HEK293 (cell line): Measurements from ENCODE around the gene RPL10.

Experiments used
- GLIS1 ChIP-seq: fragments of 450-650 bp; formaldehyde crosslinking; IDR thresholded peaks from 2 replicates; pipeline ENCODE4 v1.5.1; 2016; ENCODE audit warnings: missing biosample characterization, missing genetic modification characterization
- IKZF3 ChIP-seq: fragments of 450-650 bp; IDR thresholded peaks from 2 replicates; pipeline ENCODE4 v1.5.0; 2018; ENCODE audit warnings: missing biosample characterization, mild to moderate bottlenecking, missing genetic modification characterization, moderate library complexity
- KLF17 ChIP-seq: fragments of 450-650 bp; formaldehyde crosslinking; IDR thresholded peaks from 2 replicates; pipeline ENCODE4 v1.5.1; 2016; ENCODE audit warnings: missing biosample characterization, missing genetic modification characterization
- PRDM2 ChIP-seq: fragments of 450-650 bp; formaldehyde crosslinking; IDR thresholded peaks from 2 replicates; pipeline ENCODE4 v1.5.1; 2016; ENCODE audit warnings: missing biosample characterization, missing genetic modification characterization, borderline replicate concordance
- SETDB1 ChIP-seq: IDR thresholded peaks from one replicate; pipeline ENCODE4 v1.6.1; 2017; ENCODE audit warnings: mild to moderate bottlenecking, low read length, moderate library complexity, mixed read lengths; ENCODE audit not compliant: insufficient read length
- TCF7L2 ChIP-seq: IDR thresholded peaks from 2 replicates; pipeline ENCODE4 v1.6.1; 2011; ENCODE audit warnings: low read depth, mild to moderate bottlenecking, inconsistent platforms, low read length, moderate library complexity, borderline replicate concordance
- TRIM28 ChIP-seq: IDR thresholded peaks from 2 replicates; pipeline ENCODE4 v1.6.1; 2011; ENCODE audit warnings: low read length, control low read depth, borderline replicate concordance
- TSHZ1 ChIP-seq: fragments of 450-650 bp; formaldehyde crosslinking; IDR thresholded peaks from 2 replicates; pipeline ENCODE4 v1.5.1; 2016; ENCODE audit warnings: missing biosample characterization, missing genetic modification characterization, borderline replicate concordance
- YY2 ChIP-seq: fragments of 450-650 bp; formaldehyde crosslinking; IDR thresholded peaks from 2 replicates; pipeline ENCODE4 v1.5.1; 2016; ENCODE audit warnings: missing biosample characterization, missing genetic modification characterization
- ZBTB1 ChIP-seq: fragments of 450-650 bp; formaldehyde crosslinking; IDR thresholded peaks from 2 replicates; pipeline ENCODE4 v1.5.1; 2016; ENCODE audit warnings: missing biosample characterization, missing genetic modification characterization
- ZBTB20 ChIP-seq: fragments of 450-650 bp; formaldehyde crosslinking; IDR thresholded peaks from 2 replicates; pipeline ENCODE4 v1.5.1; 2016; ENCODE audit warnings: missing biosample characterization, missing genetic modification characterization
- ZFP37 ChIP-seq: fragments of 450-650 bp; formaldehyde crosslinking; IDR thresholded peaks from 2 replicates; pipeline ENCODE4 v1.5.1; 2016; ENCODE audit warnings: missing biosample characterization, missing genetic modification characterization
- ZNF121 ChIP-seq: fragments of 450-650 bp; formaldehyde crosslinking; IDR thresholded peaks from 2 replicates; pipeline ENCODE4 v1.5.1; 2016; ENCODE audit warnings: missing biosample characterization, missing genetic modification characterization
- ZNF132 ChIP-seq: fragments of 450-650 bp; formaldehyde crosslinking; IDR thresholded peaks from 2 replicates; pipeline ENCODE4 v1.5.1; 2017; ENCODE audit warnings: missing biosample characterization, missing genetic modification characterization, borderline replicate concordance
- ZNF23 ChIP-seq: fragments of 450-650 bp; formaldehyde crosslinking; IDR thresholded peaks from 2 replicates; pipeline ENCODE4 v1.5.1; 2016; ENCODE audit warnings: missing biosample characterization, missing genetic modification characterization, borderline replicate concordance
- ZNF239 ChIP-seq: fragments of 450-650 bp; formaldehyde crosslinking; IDR thresholded peaks from 2 replicates; pipeline ENCODE4 v1.5.1; 2016; ENCODE audit warnings: missing biosample characterization, missing genetic modification characterization
- ZNF274 ChIP-seq, 2 experiments: fragments of 200-500 bp in 1 of 2; fragments of 450-650 bp in 1 of 2; sonication (Bioruptor generic) in 1 of 2; formaldehyde crosslinking in 1 of 2; IDR thresholded peaks; 2 replicates each; pipeline versions ENCODE4 v1.5.1 to v1.6.1; 2014 to 2016; ENCODE audit warnings: borderline replicate concordance in 1 of 2, inconsistent platforms in 1 of 2, low read length in 1 of 2, missing biosample characterization in 1 of 2, missing genetic modification characterization in 1 of 2
- ZNF311 ChIP-seq: fragments of 450-650 bp; formaldehyde crosslinking; IDR thresholded peaks from 2 replicates; pipeline ENCODE4 v1.5.1; 2017; ENCODE audit warnings: missing biosample characterization, missing genetic modification characterization, borderline replicate concordance
- ZNF324 ChIP-seq: fragments of 450-650 bp; formaldehyde crosslinking; IDR thresholded peaks from 2 replicates; pipeline ENCODE4 v1.5.1; 2016; ENCODE audit warnings: missing biosample characterization, missing genetic modification characterization
- ZNF335 ChIP-seq: fragments of 450-650 bp; formaldehyde crosslinking; conservative IDR thresholded peaks from 2 replicates; pipeline ENCODE4 v1.5.1; 2016; ENCODE audit warnings: missing biosample characterization, missing genetic modification characterization
- ZNF362 ChIP-seq: fragments of 450-650 bp; formaldehyde crosslinking; IDR thresholded peaks from 2 replicates; pipeline ENCODE4 v1.5.1; 2016; ENCODE audit warnings: missing biosample characterization, missing genetic modification characterization
- ZNF555 ChIP-seq: fragments of 450-650 bp; formaldehyde crosslinking; conservative IDR thresholded peaks from 2 replicates; pipeline ENCODE4 v1.5.1; 2017; ENCODE audit warnings: missing biosample characterization, mild to moderate bottlenecking, missing genetic modification characterization, inconsistent platforms
- ZNF626 ChIP-seq: fragments of 450-650 bp; sonication (Bioruptor Pico); formaldehyde crosslinking; IDR thresholded peaks from 2 replicates; pipeline ENCODE4 v1.5.1; 2018; ENCODE audit warnings: missing biosample characterization, missing genetic modification characterization, inconsistent platforms
- ZNF629 ChIP-seq: fragments of 450-650 bp; formaldehyde crosslinking; IDR thresholded peaks from 2 replicates; pipeline ENCODE4 v1.5.1; 2017; ENCODE audit warnings: missing biosample characterization, missing genetic modification characterization
- ZNF660 ChIP-seq: fragments of 450-650 bp; IDR thresholded peaks from 2 replicates; pipeline ENCODE4 v1.5.1; 2018; ENCODE audit warnings: missing biosample characterization, mild to moderate bottlenecking, missing genetic modification characterization
- ZNF837 ChIP-seq: fragments of 450-650 bp; formaldehyde crosslinking; IDR thresholded peaks from 2 replicates; pipeline ENCODE4 v1.5.1; 2016; ENCODE audit warnings: missing biosample characterization, missing genetic modification characterization

Gene RPL10

GRCh38 chrX:154436983-154437752 lies 39.0 kb downstream of the RPL10 start, which contains the start of gene GDI1 (continued):
- no peak for TF ChIP-seq PRDM2 (tag by site-specific recombination)
- no peak for TF ChIP-seq IKZF3 (tag by site-specific recombination)
- TF ChIP-seq ZNF335 = peak; percentile 69
- no peak for TF ChIP-seq ZNF274 (IDR thresholded peaks at IDR 0.05; ENCODE audit: low read length)
- TF ChIP-seq ZNF274 (tag by site-specific recombination; IDR thresholded peaks at IDR 0.05; ENCODE audit: borderline replicate concordance) = no peak
- no peak for TF ChIP-seq ZNF629 (tag by site-specific recombination)
- peak; percentile 11; the same call in 1 of the 2 replicates for TF ChIP-seq ZBTB20 (tag by site-specific recombination)
- no peak for TF ChIP-seq ZNF324 (tag by site-specific recombination)
- peak; percentile 26; the same call in 1 of the 2 replicates for TF ChIP-seq GLIS1 (tag by site-specific recombination)
- no peak for TF ChIP-seq ZNF132 (tag by site-specific recombination)
- no peak for TF ChIP-seq TCF7L2
- no peak for TF ChIP-seq TRIM28
- no peak for TF ChIP-seq ZBTB1 (tag by site-specific recombination)
- TF ChIP-seq ZNF555 = no peak
- no peak for TF ChIP-seq ZNF121 (tag by site-specific recombination)
- TF ChIP-seq SETDB1 = no peak
- TF ChIP-seq ZFP37 (tag by site-specific recombination) = no peak
- no peak for TF ChIP-seq ZNF362 (tag by site-specific recombination)
- no peak for TF ChIP-seq ZNF837 (tag by site-specific recombination)
- no peak for TF ChIP-seq ZNF239 (tag by site-specific recombination)
- TF ChIP-seq YY2 (tag by site-specific recombination) = peak; percentile 82
- peak; percentile 73 for TF ChIP-seq KLF17 (tag by site-specific recombination)
- TF ChIP-seq ZNF23 (tag by site-specific recombination) = no peak
- TF ChIP-seq ZNF626 = no peak
- TF ChIP-seq TSHZ1 = no peak
- TF ChIP-seq ZNF660 (tag by site-specific recombination) = no peak
- TF ChIP-seq ZNF311 (tag by site-specific recombination) = no peak
